ENCODE measurements around the gene GARIN1A.

- TF ChIP-seq CTCF (IDR thresholded peaks at IDR 0.05) (no peak), POLR2A (IDR thresholded peaks at IDR 0.05) (no peak)
Measured at GRCh38 chr7:128661446-128661845, 10.6 kb upstream of the GARIN1A start.
